ENCODE results near the gene CTNNBIP1.

- TF ChIP-seq ZNF274 (IDR thresholded peaks at IDR 0.05; ENCODE audit: low read depth, low read length) (no peak), SUZ12 (IDR thresholded peaks at IDR 0.05; ENCODE audit: extremely low read depth, insufficient read depth, insufficient read length) (no peak), YY1 (IDR thresholded peaks at IDR 0.05; ENCODE audit: insufficient read depth, insufficient read length) (no peak)
Measured at GRCh38 chr1:9891207-9891606, 18.9 kb downstream of the CTNNBIP1 start.
